GM18505 (cell line): ENCODE data around the gene RFX6.

Experiments
- ATAC-seq: cut with Tn5 transposase; IDR thresholded peaks from one replicate; pipeline ENCODE4 v1.9.1; 2021; ENCODE audit not compliant: unreplicated experiment
- POLR2A ChIP-seq: IDR thresholded peaks from 4 replicates; pipeline ENCODE4 v1.6.1; 2011; ENCODE audit warnings: borderline replicate concordance; ENCODE audit not compliant: insufficient read depth, insufficient read length; ENCODE audit errors: extremely low read depth

The RFX6 gene

GRCh38 chr6:116963972-116964371 lies 86.9 kb downstream of the RFX6 start:
- ATAC-seq = no peak
- no peak for TF ChIP-seq POLR2A

DNA sequence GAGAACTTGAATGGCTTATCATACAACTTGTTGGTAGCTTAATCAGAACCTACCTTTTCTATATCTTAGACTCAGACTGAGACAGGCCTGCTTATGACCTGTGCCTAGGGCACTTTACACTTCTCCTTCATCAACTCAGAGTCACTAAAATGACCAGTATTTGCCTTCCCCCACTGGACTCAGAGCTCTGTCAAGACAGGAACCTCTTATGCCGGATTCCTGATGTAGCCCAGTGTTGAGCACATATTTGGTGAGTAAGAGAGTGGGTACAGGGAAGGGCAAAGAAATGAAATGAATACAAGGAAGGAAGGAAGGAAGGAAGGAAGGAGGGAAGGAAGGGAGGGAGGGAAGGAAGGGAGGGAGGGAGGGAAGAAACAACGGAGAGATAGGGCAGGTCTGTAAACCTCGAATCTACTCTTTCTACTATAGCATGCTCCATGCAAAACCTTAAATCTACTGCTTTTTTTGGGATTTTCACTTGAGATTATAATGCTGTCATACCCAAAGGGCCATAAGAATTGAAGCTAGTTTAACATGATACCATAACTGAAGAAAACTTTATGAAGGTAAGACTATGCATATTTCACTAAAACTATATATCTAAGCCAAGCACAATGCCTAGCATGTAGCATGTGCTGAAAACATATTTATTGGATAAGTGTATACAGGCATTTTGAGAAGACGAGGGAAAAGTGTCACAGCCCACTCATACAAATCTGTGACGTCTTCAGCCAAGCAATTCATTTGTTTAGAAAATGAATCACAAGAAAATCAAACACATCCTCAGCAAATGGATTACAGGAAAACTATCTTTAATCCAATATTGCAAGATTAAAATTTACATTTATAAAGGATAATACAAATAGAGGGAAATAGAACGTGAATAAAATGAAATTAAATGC lies 89.9 kb downstream of the RFX6 start:
- ATAC-seq = no peak
- no peak for TF ChIP-seq POLR2A

DNA sequence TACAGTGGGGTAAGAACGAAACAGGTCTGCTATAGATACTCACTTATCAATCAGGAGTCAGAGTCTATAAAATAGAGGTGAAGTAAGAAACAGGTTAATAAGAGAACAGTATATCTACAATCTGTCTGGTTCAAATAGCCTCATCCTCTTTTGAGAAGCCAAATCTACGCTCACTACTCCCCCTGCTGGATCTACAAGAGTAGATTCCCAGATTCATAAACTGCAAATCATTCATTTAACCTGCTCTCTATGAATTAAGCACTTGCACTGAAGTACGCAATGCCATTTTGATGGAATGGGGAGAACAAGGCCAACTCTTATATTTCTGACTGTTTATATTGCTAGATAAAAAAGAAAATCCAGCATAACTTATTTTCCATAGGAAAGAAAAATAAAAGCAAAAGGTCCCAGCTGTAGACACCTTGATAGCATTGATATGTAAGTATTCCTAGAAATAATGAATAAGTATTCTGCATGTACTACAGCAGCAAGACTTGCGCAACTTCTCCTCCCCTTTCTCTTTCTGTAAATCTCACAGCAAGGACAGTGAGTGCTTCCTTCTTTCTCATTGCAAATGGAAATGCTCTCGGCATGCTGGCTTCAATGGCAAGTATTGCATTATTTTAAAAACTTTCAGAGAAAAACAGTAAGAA lies 92.3 kb downstream of the RFX6 start:
- TF ChIP-seq POLR2A = no peak
- peak; percentile 84 for ATAC-seq

DNA sequence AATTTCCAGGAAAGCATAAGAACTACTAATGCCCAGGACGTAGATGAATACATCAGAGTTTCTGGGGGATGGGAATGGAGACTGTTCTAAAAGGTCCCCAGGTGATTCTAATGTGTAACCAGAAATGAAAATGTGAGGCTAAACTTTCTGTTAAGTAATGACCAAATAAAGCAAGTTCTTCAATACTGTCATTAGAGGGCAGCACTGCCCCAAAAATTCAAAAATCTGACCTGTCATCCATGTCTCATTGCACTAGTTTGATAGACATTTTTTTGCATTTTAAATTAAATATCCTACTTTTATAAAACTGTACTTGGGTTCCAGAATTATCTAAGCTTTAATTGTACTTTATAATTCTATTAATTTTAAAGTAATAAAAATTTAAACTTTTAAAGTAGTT lies 94.9 kb downstream of the RFX6 start:
- TF ChIP-seq POLR2A = no peak
- ATAC-seq = peak; percentile 52

- no peak for ATAC-seq
- no peak for TF ChIP-seq POLR2A
Measured at GRCh38 chr6:116973976-116974375, 96.9 kb downstream of the RFX6 start.

- no peak for ATAC-seq
- no peak for TF ChIP-seq POLR2A
Measured at GRCh38 chr6:116974526-116975316, 97.7 kb downstream of the RFX6 start.

GRCh38 chr6:116975600-116975999 lies 98.6 kb downstream of the RFX6 start:
- no peak for TF ChIP-seq POLR2A
- no peak for ATAC-seq

- no peak for TF ChIP-seq POLR2A
- no peak for ATAC-seq
Measured at GRCh38 chr6:116979560-116979959, 102.5 kb downstream of the RFX6 start.
